T-helper 1 cell (primary cell): ENCODE measurements around the gene AMFR.

Source experiments
- DNase-seq, 5 donors: peaks; one replicate each; pipeline ENCODE4 v3.0.0-alpha.2; 2012 to 2020
- total RNA-seq, 4 donors: gene quantifications; one replicate each; lab custom pipeline; 2026; lab: John Stamatoyannopoulos, UW

AMFR gene
- 55.5 to 84.4 (median 62.7) reads per million in 4 donors for total RNA-seq

- DNase-seq: peak; percentile 50 to 80 (median 56)
Measured at GRCh38 chr16:56425439-56425832, at the start of gene AMFR. AMFR (minus strand) TSS chr16:56425545; CDS start chr16:56425327, 218 bp downstream.

GRCh38 chr16:56470666-56471065, 45.3 kb upstream of the AMFR start:
- DNase-seq: no peak

GRCh38 chr16:56470232-56470631, 44.9 kb upstream of the AMFR start:
- no peak for DNase-seq

- DNase-seq: no peak
Measured at GRCh38 chr16:56469748-56470147, 44.4 kb upstream of the AMFR start.

GRCh38 chr16:56468800-56469199, 43.5 kb upstream of the AMFR start:
- no peak for DNase-seq

DNA sequence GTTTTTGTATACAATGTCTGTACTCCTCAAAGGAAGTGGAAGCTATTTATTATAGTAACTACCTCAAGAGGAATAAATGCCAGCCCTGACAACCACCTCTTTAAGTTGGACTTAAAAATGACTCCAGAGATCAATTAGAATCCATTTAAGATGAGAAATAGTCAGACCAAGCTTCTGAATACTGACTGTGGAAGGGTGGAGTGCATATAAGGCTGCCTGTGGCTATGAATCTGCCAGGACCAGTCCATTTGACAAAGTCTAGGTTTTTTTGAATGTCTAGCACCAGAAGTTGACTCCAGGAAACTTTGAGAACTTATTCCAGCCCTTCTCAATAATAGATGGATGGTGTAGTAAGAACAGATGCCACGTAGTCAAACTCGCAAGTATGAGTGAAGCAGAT, 41.0 kb upstream of the AMFR start:
- no peak for DNase-seq

DNA sequence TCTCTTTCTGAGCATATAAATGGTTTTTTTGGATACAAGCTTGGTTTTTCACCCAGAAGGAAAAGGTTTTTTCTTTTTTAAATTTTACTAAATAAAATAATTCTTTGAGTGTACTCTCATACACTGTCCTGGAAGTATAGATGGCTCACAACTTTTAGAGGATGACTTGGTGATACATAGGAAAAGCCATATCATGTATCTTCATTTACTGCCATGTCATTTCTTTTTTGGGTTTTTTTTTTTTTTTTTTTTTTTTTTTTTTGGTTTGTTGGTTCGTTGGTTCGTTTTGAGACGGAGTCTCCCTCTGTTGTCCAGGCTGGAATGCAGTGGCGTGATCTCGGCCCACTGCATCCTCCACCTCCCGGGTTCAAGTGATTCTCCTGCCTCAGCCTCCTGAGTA, 37.8 kb upstream of the AMFR start:
- no peak for DNase-seq

GRCh38 chr16:56462064-56462796, 36.9 kb upstream of the AMFR start:
- DNase-seq: no peak

DNA sequence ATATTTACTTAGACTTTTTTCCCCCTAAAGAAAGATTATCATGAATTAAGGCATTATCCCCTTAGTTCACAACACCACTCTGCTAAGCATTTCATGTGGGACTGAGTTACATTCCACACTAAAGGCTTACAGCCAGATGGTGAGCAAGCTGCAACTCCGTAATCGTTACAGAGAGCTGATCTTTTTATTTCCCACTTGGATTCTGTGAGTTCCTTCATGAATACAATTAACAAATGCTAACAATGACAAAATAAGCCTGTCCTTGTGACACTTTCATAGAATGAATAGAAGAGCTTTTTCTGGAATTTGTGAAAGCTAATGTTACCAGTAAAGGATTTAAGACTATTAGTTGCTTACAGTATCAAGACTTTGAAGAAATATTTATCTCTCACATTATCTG, 34.8 kb upstream of the AMFR start:
- DNase-seq: no peak

- DNase-seq: no peak
Measured at GRCh38 chr16:56457927-56458470, 32.7 kb upstream of the AMFR start.

- DNase-seq: peak in 1 of 5 donors; percentile 11
Measured at GRCh38 chr16:56451753-56452689, 26.7 kb upstream of the AMFR start.

DNA sequence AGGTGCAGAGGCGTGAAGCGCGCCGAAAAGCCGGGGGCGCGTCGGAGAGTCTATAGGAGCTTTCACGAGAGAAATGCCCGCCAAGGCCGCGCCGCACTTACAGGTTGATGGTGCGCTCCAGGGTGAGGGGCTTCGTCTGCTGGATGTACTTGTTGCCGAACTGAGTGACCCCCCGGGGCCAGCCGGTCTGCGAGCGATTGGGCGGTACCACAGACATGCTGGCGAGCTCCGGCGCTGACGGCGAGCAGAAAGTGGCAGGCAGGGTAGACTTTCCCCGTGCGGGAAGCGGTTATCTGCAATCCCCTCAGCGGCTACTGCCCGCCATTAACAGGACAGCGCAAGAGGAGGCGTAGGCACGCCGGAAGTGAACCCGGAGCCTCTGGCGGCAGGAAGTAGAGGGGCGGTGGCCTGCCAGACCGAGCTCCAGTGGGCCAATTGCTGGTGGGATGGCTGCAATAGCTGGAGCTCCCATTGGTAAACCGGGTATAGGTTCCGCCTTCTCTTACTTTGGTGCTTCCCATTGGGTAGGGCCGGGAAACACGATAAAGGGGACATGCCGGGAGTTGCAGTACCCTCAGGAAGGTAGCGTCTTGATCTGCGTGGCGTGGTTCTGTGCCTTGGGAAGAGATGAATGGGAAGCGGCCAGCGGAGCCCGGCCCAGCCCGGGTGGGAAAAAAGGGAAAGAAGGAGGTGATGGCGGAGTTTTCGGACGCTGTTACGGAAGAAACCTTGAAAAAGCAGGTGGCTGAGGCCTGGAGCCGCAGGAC, 25.8 kb upstream of the AMFR start, which contains the start of the genes NUDT21 and OGFOD1:
Gene NUDT21 (minus strand): TSS at position 347 of the 767 bp plus-strand sequence. CDS start 130 bp downstream, at position 217.
Gene OGFOD1 (plus strand): TSS at position 569 of the 767 bp plus-strand sequence. CDS start 59 bp downstream, at position 628.
- peak; percentile 83 to 97 (median 90) for DNase-seq

GRCh38 chr16:56450275-56450985, 25.1 kb upstream of the AMFR start:
- DNase-seq: no peak

- no peak for DNase-seq
Measured at GRCh38 chr16:56448005-56448404, 22.7 kb upstream of the AMFR start.

GRCh38 chr16:56447286-56447685, 21.9 kb upstream of the AMFR start:
- DNase-seq: no peak

DNA sequence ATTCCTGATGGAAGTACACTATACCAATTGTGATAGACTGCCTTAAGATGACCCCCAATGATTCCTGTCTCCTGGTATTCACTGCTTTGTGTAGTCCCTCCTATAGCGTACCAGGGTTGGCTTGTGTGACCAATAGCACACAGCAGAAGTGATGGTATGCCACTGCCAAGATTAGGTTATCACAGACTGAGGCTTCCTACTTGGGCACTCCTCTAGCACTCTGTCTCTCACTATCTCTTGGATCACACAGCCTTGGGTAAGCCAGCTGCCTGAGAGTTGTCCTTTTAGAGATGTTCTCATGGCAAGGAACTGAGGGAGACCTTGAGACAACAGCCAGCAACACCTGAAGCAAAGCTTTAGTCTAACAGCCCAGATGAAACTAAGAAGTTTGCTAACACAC, 12.7 kb upstream of the AMFR start:
- no peak for DNase-seq

- DNase-seq: no peak
Measured at GRCh38 chr16:56436258-56436657, 10.9 kb upstream of the AMFR start.

- no peak for DNase-seq
Measured at GRCh38 chr16:56428091-56428490, 2.7 kb upstream of the AMFR start.

DNA sequence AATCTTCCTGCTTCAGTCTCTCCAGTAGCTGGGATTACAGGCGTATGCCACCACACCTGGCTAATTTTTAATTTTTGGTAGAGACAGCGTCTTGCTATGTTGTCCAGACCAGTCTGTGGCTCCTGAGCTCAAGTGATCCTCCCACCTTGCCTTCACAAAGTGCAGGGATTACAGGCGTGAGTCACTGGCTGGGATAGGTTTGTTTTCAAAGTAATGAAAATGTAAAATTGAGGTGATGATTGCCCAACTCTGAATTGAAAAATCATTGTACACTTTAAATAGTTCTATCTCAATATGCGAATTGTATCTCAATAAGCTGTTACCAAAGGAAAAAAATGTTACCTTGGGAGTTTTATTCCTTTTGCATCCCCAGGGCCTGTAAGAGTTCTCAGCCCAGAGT, 1.2 kb upstream of the AMFR start:
- no peak for DNase-seq

DNA sequence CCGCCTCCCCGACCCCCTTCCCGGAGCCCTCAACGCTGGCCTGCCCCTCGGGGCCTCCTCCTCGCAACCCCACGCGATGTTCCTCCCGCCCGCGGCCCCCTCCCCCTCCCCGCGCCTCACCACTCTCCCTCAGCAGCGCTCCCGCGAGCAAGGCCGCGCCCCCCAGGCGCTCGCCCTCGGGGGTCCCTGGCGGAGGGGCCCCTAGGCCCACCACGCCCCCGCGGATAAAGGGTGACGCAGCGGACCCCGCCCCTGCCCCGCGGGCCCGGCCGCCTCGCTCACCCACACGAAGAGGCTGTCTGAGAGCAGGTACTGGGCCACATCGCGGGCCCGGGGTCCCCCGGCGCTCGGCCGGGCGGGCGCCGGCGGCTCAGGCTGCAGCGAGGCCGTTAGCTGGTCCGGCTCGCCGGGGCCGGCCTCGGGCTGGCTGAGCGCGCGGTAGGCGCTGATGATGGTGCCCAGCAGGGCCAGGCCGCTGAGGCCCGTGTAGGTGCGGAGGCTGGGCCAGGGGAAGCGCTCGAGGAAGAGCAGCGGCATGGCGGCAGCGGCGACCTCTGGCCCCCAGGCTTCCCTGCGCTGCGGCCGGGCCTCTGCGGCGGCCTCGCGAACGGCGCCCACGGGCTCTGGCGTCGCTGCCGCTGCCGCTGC, 430 bp downstream of the AMFR start:
- DNase-seq: peak; percentile 17 to 41 (median 21)

DNA sequence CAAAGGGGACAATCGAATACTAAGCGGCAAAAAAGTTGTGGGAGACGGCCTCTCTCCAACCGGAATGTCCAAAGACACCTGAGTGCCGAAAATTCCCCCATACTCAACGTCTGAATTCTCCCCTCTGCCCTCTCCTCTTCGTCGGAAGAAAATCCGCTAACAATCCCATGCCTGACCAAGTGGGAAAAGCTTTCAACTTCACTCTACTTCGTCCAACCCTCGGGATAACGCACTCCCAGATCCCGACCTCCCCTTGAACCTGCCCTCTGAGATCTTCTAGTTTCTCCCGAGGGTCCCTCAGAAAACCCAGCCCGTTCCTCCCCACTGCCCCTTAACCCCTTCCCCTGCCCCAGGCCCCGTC, 961 bp downstream of the AMFR start:
- DNase-seq: no peak
